ENCODE data around the gene ADD3.

ADD3 gene

GRCh38 chr10:110023785-110024465 is 16.1 kb downstream of the ADD3 start:
- TF ChIP-seq CTCF (IDR thresholded peaks at IDR 0.05; ENCODE audit: insufficient read depth, missing control alignments), result no peak
- FAIRE-seq (no peak), DNase-seq (ENCODE audit: insufficient read length, low spot score) (no peak)

GRCh38 chr10:110029450-110029849 is 21.7 kb downstream of the ADD3 start:
- FAIRE-seq, result no peak
- no peak for DNase-seq (ENCODE audit: insufficient read length, low spot score)
- no peak for TF ChIP-seq CTCF (IDR thresholded peaks at IDR 0.05; ENCODE audit: insufficient read depth, missing control alignments)

- TF ChIP-seq CTCF (IDR thresholded peaks at IDR 0.05; ENCODE audit: insufficient read depth, missing control alignments), result no peak
- DNase-seq (ENCODE audit: insufficient read length, low spot score) (no peak), FAIRE-seq (no peak)
Observed at GRCh38 chr10:110032801-110033700, 25.3 kb downstream of the ADD3 start.

GRCh38 chr10:110033701-110034235 is 26.0 kb downstream of the ADD3 start:
- TF ChIP-seq CTCF (IDR thresholded peaks at IDR 0.05; ENCODE audit: insufficient read depth, missing control alignments), result no peak
- FAIRE-seq, result no peak
- DNase-seq (ENCODE audit: insufficient read length, low spot score), result no peak

GRCh38 chr10:110034596-110034995 is 26.8 kb downstream of the ADD3 start:
- FAIRE-seq, result no peak
- no peak for TF ChIP-seq CTCF (IDR thresholded peaks at IDR 0.05; ENCODE audit: insufficient read depth, missing control alignments)
- DNase-seq (ENCODE audit: insufficient read length, low spot score), result no peak

DNA sequence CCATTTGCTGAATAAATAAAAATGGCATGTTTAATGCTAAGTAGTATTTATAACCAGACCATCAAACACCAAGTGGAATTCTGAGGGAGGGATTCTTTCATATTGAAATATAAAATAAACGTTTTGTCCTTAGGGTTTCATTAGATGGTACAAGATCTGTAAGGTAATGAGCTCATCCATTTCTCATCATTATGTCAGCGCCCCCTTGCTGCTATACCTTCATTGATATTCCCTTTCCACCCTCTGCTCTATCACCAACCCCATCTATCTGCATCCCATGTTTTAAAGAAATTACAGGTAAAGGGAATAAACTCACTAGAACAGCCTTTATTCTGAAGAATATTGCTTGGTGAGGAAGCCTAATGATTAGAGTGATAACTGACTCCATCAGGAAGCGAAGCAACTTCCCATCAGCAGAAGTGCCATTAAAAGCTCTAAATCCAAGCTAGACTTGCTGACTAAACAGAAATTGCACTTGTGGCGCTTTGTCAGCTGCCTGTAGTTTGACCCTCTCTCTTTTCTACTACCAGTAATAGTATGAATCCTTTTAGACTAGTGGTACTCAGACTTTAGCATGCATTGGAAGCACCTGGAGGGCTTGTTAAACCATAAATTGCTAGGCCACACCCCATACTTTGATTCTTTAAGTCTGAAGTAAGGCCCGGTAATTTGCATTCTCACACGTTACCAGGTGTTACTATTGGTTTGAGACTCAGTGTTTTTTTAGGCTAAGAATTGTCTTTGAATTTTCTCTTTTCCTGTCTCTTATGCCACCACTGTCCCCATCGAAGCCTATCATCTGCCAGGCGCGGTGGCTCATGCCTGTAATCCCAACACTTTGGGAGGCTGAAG is 27.5 kb downstream of the ADD3 start:
- FAIRE-seq, result no peak
- TF ChIP-seq CTCF (IDR thresholded peaks at IDR 0.05; ENCODE audit: insufficient read depth, missing control alignments), result peak; percentile 7
- no peak for DNase-seq (ENCODE audit: insufficient read length, low spot score)

Data from D721Med (cell line).